Sigmoid colon (tissue), 4 donors: ENCODE results near the gene DCLK2.

Experiments used
- CTCF ChIP-seq, 4 experiments: fragments of 450-650 bp in 3 of 4; fragments of 200-600 bp in 1 of 4; IDR thresholded peaks; one replicate each; pipeline ENCODE4 v1.5.1; 2016 to 2019; ENCODE audit warnings: antibody characterized with exemption in 4 of 4, mild to moderate bottlenecking in 3 of 4, moderate library complexity in 2 of 4
- EP300 ChIP-seq, 4 donors: sonication (generic); formaldehyde crosslinking; IDR thresholded peaks; one replicate each; pipeline ENCODE4 v1.6.1; 2017; ENCODE audit warnings: antibody characterized with exemption in 4 of 4
- POLR2A ChIP-seq, 2 donors: fragments of 450-650 bp; IDR thresholded peaks; one replicate each; pipeline ENCODE4 v1.6.1; 2016; ENCODE audit warnings: antibody characterized with exemption in 2 of 2, mild to moderate bottlenecking in 2 of 2, moderate library complexity in 2 of 2

GRCh38 chr4:150074064-150074463 lies 4.2 kb upstream of the DCLK2 start:
- TF ChIP-seq EP300 (IDR thresholded peaks at IDR 0.05) (no peak), CTCF (IDR thresholded peaks at IDR 0.05) (no peak), POLR2A (IDR thresholded peaks at IDR 0.05) (no peak)
